Skeletal muscle tissue (tissue), 4 donors: ENCODE results near the gene R3HDM4. TPM values are rescaled to one million over a fixed set of nuclear protein-coding genes. Genes with fewer than 3 reads are reported as not detected.
A peak's percentile ranks its signal among the peaks of the same experiment; 100 is the strongest.
"Not testable (repeated sequence)": the region's sequence is repeated elsewhere in the genome, so short reads cannot be mapped to it uniquely, and the experiment has no call there.

Source experiments
- H3K27ac ChIP-seq: one replicate; pipeline ENCODE4 v1.7.0; 2013; ENCODE audit warnings: mild to moderate bottlenecking, low read depth, low read length, inconsistent platforms
- H3K27me3 ChIP-seq, 3 donors: one replicate each; pipeline ENCODE4 v1.7.0; 2013; ENCODE audit warnings: low read length in 3 of 3; ENCODE audit not compliant: control insufficient read depth in 3 of 3, insufficient read depth in 3 of 3
- H3K36me3 ChIP-seq, 3 donors: one replicate each; pipeline ENCODE4 v1.7.0; 2013; ENCODE audit warnings: low read length in 3 of 3; ENCODE audit not compliant: control insufficient read depth in 3 of 3, insufficient read depth in 3 of 3
- H3K4me1 ChIP-seq, 3 donors: one replicate each; pipeline ENCODE4 v1.7.0; 2013; ENCODE audit warnings: low read length in 3 of 3, mild to moderate bottlenecking in 3 of 3; ENCODE audit not compliant: control insufficient read depth in 3 of 3, insufficient read depth in 3 of 3
- H3K4me3 ChIP-seq, 3 donors: one replicate each; pipeline ENCODE4 v1.7.0; 2013; ENCODE audit warnings: low read length in 3 of 3
- H3K9ac ChIP-seq, 3 donors: one replicate each; pipeline ENCODE4 v1.7.0; 2013; ENCODE audit warnings: low read length in 3 of 3, mild to moderate bottlenecking in 3 of 3, moderate library complexity in 2 of 3, low read depth in 1 of 3
- H3K9me3 ChIP-seq, 3 donors: one replicate each; pipeline ENCODE4 v1.7.0; 2013; ENCODE audit warnings: low read length in 3 of 3; ENCODE audit not compliant: control insufficient read depth in 3 of 3
- total RNA-seq: library from RNA; depleted of rRNA; stranded (reverse); fragments of >200 nt; gene quantifications from one replicate; pipeline ENCODE4 v1.2.3, GENCODE V29; 2014
- donor health status: Osteomylitis.

Gene R3HDM4
- total RNA-seq, result 30.8 TPM

- Histone ChIP-seq H3K4me1 (peaks cover 9 to 10% (median 10%) of the 10 kb centered on the region in 3 donors), H3K9ac (peak within 1 kb of the TSS; percentile 85 to 93 (median 90)), H3K9me3 (no peaks in the 10 kb centered on the region), H3K27ac (peak within 1 kb of the TSS; percentile 75), H3K36me3 (no peaks in the 10 kb centered on the region), H3K4me3 (peak within 1 kb of the TSS; percentile 86), H3K27me3 (peaks cover 11 to 16% (median 16%) of the 10 kb centered on the region in 3 donors)
Observed at GRCh38 chr19:913080-913748, at the start of gene R3HDM4. TSS of gene R3HDM4 (minus strand) at chr19:913219. CDS start at chr19:913157, 62 bp downstream.

GRCh38 chr19:961866-962620, 49.0 kb upstream of the R3HDM4 start:
- Histone ChIP-seq H3K27ac (no peak overlapping the region), H3K36me3 (peaks cover 0 to 12% (median 4%) of the 10 kb centered on the region in 3 donors), H3K4me1 (no peaks in the 10 kb centered on the region), H3K27me3 (peaks cover 0 to 11% (median 6%) of the 10 kb centered on the region in 3 donors), H3K4me3 (no peak overlapping the region), H3K9me3 (no peaks in the 10 kb centered on the region), H3K9ac (no peak overlapping the region)

GRCh38 chr19:960601-960938, 47.6 kb upstream of the R3HDM4 start:
- Histone ChIP-seq H3K4me3 (no peak overlapping the region), H3K27me3 (peaks cover 5 to 24% (median 6%) of the 10 kb centered on the region in 3 donors), H3K27ac (no peak overlapping the region), H3K36me3 (peaks cover 0 to 8% (median 2%) of the 10 kb centered on the region in 3 donors), H3K4me1 (no peaks in the 10 kb centered on the region), H3K9me3 (no peaks in the 10 kb centered on the region), H3K9ac (no peak overlapping the region)

GRCh38 chr19:960020-960419, 47.0 kb upstream of the R3HDM4 start:
- no peak overlapping the region for H3K9ac ChIP-seq
- no peaks in the 10 kb centered on the region for H3K9me3 ChIP-seq
- no peak overlapping the region for H3K27ac ChIP-seq
- no peaks in the 10 kb centered on the region for H3K4me1 ChIP-seq
- peaks cover 10 to 22% (median 12%) of the 10 kb centered on the region in 3 donors for H3K27me3 ChIP-seq
- H3K36me3 ChIP-seq, result peaks cover 0 to 5% (median under 1%) of the 10 kb centered on the region in 3 donors
- no peak overlapping the region for H3K4me3 ChIP-seq

- no peak overlapping the region for H3K4me3 ChIP-seq
- no peak overlapping the region for H3K27ac ChIP-seq
- H3K36me3 ChIP-seq, result peaks cover 0 to 1% (median 0%) of the 10 kb centered on the region in 3 donors
- H3K4me1 ChIP-seq, result no peaks in the 10 kb centered on the region
- no peaks in the 10 kb centered on the region for H3K9me3 ChIP-seq
- no peak overlapping the region for H3K9ac ChIP-seq
- H3K27me3 ChIP-seq, result peaks cover 12 to 25% (median 14%) of the 10 kb centered on the region in 3 donors
Observed at GRCh38 chr19:958967-959855, 46.2 kb upstream of the R3HDM4 start.

GRCh38 chr19:957578-957977, 44.6 kb upstream of the R3HDM4 start:
- not testable (repeated sequence) for H3K4me1 ChIP-seq, H3K4me3 ChIP-seq, H3K9me3 ChIP-seq, H3K9ac ChIP-seq, H3K27ac ChIP-seq, H3K36me3 ChIP-seq
- H3K27me3 ChIP-seq, result peaks cover 12 to 32% (median 21%) of the 10 kb centered on the region in 3 donors

- H3K4me3 ChIP-seq, result no peak overlapping the region
- no peaks in the 10 kb centered on the region for H3K36me3 ChIP-seq
- no peaks in the 10 kb centered on the region for H3K4me1 ChIP-seq
- no peaks in the 10 kb centered on the region for H3K9me3 ChIP-seq
- peaks cover 12 to 32% (median 21%) of the 10 kb centered on the region in 3 donors for H3K27me3 ChIP-seq
- H3K27ac ChIP-seq, result no peak overlapping the region
- no peak overlapping the region for H3K9ac ChIP-seq
Observed at GRCh38 chr19:956766-957440, 43.9 kb upstream of the R3HDM4 start.

- peaks cover 12 to 32% (median 21%) of the 10 kb centered on the region in 3 donors for H3K27me3 ChIP-seq
- H3K36me3 ChIP-seq, result no peaks in the 10 kb centered on the region
- H3K9me3 ChIP-seq, result no peaks in the 10 kb centered on the region
- H3K27ac ChIP-seq, result no peak overlapping the region
- no peaks in the 10 kb centered on the region for H3K4me1 ChIP-seq
- no peak overlapping the region for H3K4me3 ChIP-seq
- no peak overlapping the region for H3K9ac ChIP-seq
Observed at GRCh38 chr19:955803-956765, 43.1 kb upstream of the R3HDM4 start.
